HepG2 (cell line): ENCODE data around the gene P3H3. TPM values are rescaled to one million over a fixed set of nuclear protein-coding genes. Genes with fewer than 3 reads are reported as not detected.
A peak's percentile ranks its signal among the peaks of the same experiment; 100 is the strongest.

ENCODE experiments used
- GMEB2 ChIP-seq: IDR thresholded peaks from 2 replicates; pipeline ENCODE4 v1.6.1; 2016; ENCODE audit warnings: missing biosample characterization, missing genetic modification reagents, low read depth
- MTF2 ChIP-seq: sonication (generic); formaldehyde crosslinking; IDR thresholded peaks from 2 replicates; pipeline ENCODE4 v1.5.0; 2020; ENCODE audit warnings: missing genetic modification reagents, borderline replicate concordance
- MXI1 ChIP-seq: IDR thresholded peaks from 3 replicates; pipeline ENCODE4 v1.6.1; 2012; ENCODE audit warnings: low read depth, low read length, inconsistent platforms, borderline replicate concordance
- PHF8 ChIP-seq: sonication (generic); formaldehyde crosslinking; IDR thresholded peaks from 2 replicates; pipeline ENCODE4 v1.5.0; 2020; ENCODE audit warnings: missing genetic modification reagents
- ZBTB33 ChIP-seq: sonication (generic); formaldehyde crosslinking; IDR thresholded peaks from 2 replicates; pipeline ENCODE4 v1.4.0; 2020; ENCODE audit warnings: missing genetic modification reagents
- ZBTB42 ChIP-seq: sonication (generic); formaldehyde crosslinking; IDR thresholded peaks from 2 replicates; pipeline ENCODE4 v1.5.0; 2020; ENCODE audit warnings: mild to moderate bottlenecking, missing genetic modification reagents
- ZNF557 ChIP-seq: sonication (generic); formaldehyde crosslinking; IDR thresholded peaks from 2 replicates; pipeline ENCODE4 v1.4.0; 2020; ENCODE audit warnings: missing genetic modification reagents
- ZNF644 ChIP-seq: IDR thresholded peaks from 2 replicates; pipeline ENCODE4 v1.6.1; 2016; ENCODE audit warnings: low read depth
- ZNF646 ChIP-seq: sonication (generic); formaldehyde crosslinking; IDR thresholded peaks from 2 replicates; pipeline ENCODE4 v1.9.0; 2021; ENCODE audit warnings: mild to moderate bottlenecking, missing genetic modification reagents
- polyA plus RNA-seq, 8 experiments: library from polyadenylated mRNA; depleted of rRNA in 3 of 8; stranded (reverse) in 7 of 8; unstranded in 1 of 8; fragments of >200 nt; fragmentation: Illumina TruSeq in 4 of 8; extraction: Trizol in 4 of 8; gene quantifications; 2 replicates each; pipeline versions ENCODE4 v1.2.1 to v1.2.3, GENCODE V29; 2011 to 2016; ENCODE audit warnings: low read depth in 4 of 8, missing spikeins in 1 of 8, mixed read lengths in 1 of 8; ENCODE audit not compliant: insufficient read depth in 1 of 8
- total RNA-seq, 5 experiments: library from RNA; depleted of rRNA; stranded (reverse); fragments of >200 nt; fragmentation: Illumina TruSeq; extraction: Trizol; gene quantifications; 2 replicates each; pipeline ENCODE4 v1.2.3, GENCODE V29; 2016; ENCODE audit warnings: low read depth in 1 of 5

P3H3 gene
- total and polyA plus RNA-seq, 2 of the 13 experiments (the other 11 are each of a cell fraction or from before 2014, with no cell fraction given), result 20.1 to 20.5 TPM

- no peak for TF ChIP-seq MTF2 (CRISPR knock-in tag)
- TF ChIP-seq MXI1, result peak; percentile 37; the same call in 1 of the 3 replicates
- no peak for TF ChIP-seq ZBTB33 (CRISPR knock-in tag)
- TF ChIP-seq ZNF646 (CRISPR knock-in tag), result no peak
- TF ChIP-seq ZBTB42, result peak; percentile 85; the same call in 1 of the 2 replicates
- no peak for TF ChIP-seq ZNF644
- peak; percentile 81 for TF ChIP-seq PHF8 (CRISPR knock-in tag)
- no peak for TF ChIP-seq GMEB2
- TF ChIP-seq ZNF557 (CRISPR knock-in tag), result peak; percentile 81; the same call in 1 of the 2 replicates
These were observed 39.4 kb downstream of the P3H3 start, which contains the start of gene TPI1 (continued) for GRCh38 chr12:6867413-6868210.
